ENCODE measurements around the gene NKAPL. TPM values are rescaled to one million over a fixed set of nuclear protein-coding genes. Genes with fewer than 3 reads are reported as not detected.

The NKAPL gene
- 1 to 10 TPM; 5.0 to 9.4 (median 6.0) TPM for total RNA-seq
- polyA plus RNA-seq: 10 to 100 TPM in 2 of 3 donors, 1 to 10 TPM in 1; 8.1 to 27.3 (median 17.1) TPM
- long read RNA-seq, donor 1, partial matches to known transcripts: 0 of 1 reads
- long read RNA-seq, donor 1, other reads (novel, unspliced or antisense): 0 of 1 reads
- long read RNA-seq, donor 2, transcript NKAPL-201 (1 exons, 1,639 nt): major isoform, 6 of 6 reads
- long read RNA-seq, donor 2, partial matches to known transcripts: 0 of 6 reads
- long read RNA-seq, donor 2, other reads (novel, unspliced or antisense): 0 of 6 reads

DNA sequence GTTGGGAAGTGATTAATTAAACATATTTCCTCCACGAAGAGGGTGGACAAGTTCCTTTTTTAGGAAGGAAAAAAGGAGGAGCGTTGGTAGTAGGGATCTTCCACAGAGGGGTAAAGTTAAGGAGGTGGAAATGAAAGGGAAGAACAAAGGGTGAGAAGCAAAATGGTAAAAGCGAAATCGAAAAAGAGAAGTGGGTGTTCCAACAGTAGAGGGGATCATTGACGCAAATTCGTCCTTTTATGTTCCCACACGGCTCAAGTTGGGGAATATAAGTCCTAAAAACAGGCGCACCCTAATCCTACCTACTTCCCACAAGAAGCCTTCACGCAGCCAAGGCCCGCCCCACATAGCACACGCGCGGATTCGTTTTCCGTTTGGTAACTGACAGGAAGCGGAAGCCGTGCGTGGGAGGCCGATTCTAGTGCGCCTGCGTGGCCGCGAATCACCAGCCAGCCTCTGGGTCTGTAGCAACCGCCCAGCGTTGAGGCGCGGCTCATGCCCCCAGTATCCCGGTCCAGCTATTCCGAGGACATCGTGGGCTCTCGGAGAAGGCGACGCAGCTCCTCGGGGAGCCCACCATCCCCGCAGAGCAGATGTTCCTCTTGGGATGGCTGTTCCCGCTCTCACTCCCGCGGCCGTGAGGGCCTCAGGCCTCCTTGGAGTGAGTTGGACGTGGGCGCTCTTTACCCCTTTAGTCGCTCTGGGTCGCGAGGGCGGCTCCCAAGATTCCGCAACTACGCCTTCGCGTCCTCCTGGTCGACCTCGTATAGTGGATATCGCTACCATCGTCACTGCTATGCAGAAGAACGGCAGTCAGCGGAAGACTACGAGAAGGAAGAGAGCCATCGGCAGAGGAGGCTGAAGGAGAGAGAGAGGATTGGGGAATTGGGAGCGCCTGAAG lies at the start of gene NKAPL:
TSS of gene NKAPL (plus strand) at position 421 of the 901 bp plus-strand sequence. CDS start at position 496, 75 bp downstream.
- peaks cover 3% of the 10 kb centered on the region for H3K4me1 ChIP-seq
- H3K4me3 ChIP-seq: peak within 1 kb of the TSS; percentile 77
- peaks cover 14% of the 10 kb centered on the region for H3K9me3 ChIP-seq
- no peaks in the 10 kb centered on the region for H3K27me3 ChIP-seq (ENCODE audit: insufficient read depth in 3 of 3, low read length in 2 of 3)
- DNase-seq: peak; percentile 89 to 92
- 22 to 27% (median 24%) methylated on average over 58 of the region's 58 CpGs for WGBS, 3 donors
- intact Hi-C loops (cut with DNase I): no loop called here
- peak; percentile 96 to 100 (median 99) for ATAC-seq
- TF ChIP-seq, protein P1, sequence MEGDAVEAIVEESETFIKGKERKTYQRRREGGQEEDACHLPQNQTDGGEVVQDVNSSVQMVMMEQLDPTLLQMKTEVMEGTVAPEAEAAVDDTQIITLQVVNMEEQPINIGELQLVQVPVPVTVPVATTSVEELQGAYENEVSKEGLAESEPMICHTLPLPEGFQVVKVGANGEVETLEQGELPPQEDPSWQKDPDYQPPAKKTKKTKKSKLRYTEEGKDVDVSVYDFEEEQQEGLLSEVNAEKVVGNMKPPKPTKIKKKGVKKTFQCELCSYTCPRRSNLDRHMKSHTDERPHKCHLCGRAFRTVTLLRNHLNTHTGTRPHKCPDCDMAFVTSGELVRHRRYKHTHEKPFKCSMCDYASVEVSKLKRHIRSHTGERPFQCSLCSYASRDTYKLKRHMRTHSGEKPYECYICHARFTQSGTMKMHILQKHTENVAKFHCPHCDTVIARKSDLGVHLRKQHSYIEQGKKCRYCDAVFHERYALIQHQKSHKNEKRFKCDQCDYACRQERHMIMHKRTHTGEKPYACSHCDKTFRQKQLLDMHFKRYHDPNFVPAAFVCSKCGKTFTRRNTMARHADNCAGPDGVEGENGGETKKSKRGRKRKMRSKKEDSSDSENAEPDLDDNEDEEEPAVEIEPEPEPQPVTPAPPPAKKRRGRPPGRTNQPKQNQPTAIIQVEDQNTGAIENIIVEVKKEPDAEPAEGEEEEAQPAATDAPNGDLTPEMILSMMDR (IDR thresholded peaks at IDR 0.05): no peak
- peak within 1 kb of the TSS; percentile 69 for H3K27ac ChIP-seq
- peaks cover 0 to 2% of the 10 kb centered on the region in 2 donors for H3K36me3 ChIP-seq (ENCODE audit: insufficient read depth in 1 of 2, low read depth in 1 of 2)

DNA sequence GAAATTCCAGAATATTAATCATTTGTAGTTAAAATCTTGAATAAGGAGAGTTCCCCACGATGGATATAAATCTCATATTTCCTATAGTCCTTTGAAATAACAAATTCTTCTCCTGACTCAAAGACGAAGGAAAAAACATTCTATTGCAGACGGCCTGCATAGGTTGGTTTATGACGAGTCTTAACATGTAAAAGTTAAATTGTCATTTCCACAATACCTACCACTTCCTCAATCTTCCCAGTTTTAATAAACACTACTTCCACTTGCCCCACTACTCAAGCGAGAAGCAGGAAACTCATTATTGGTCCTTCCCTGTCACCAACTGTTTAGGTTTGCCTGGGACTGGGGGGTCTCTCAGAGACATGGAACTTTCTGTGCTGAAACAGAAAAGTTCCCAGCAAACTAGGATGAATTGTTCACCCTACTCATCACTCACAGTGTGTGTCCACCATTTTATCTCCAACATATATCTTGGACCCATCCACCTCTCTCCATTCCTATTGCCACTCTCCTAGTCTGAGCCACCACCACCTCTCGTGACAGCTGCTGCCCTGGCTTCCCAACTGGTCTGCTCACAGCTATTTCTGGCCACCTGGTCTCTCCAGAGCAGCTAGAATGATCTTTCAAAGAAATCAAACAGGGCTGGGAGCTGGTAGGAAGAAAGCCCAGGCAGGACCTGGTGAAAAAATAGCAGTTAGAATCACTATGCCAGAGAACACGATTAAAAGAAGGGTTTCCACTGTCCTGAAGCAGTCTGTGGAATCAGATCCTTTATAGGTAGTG lies 49.2 kb upstream of the NKAPL start:
- no peak for DNase-seq
- 41 to 53% (median 49%) methylated on average over 7 of the region's 7 CpGs for WGBS, 3 donors
- Histone ChIP-seq H3K27ac (peak overlapping the region; percentile 43), H3K4me3 (peak overlapping the region; percentile 4), H3K36me3 (ENCODE audit: insufficient read depth in 1 of 2, low read depth in 1 of 2) (no peaks in the 10 kb centered on the region), H3K9me3 (no peaks in the 10 kb centered on the region), H3K4me1 (no peaks in the 10 kb centered on the region), H3K27me3 (ENCODE audit: insufficient read depth in 3 of 3, low read length in 2 of 3) (peaks cover 10 to 96% (median 34%) of the 10 kb centered on the region in 3 donors)
- intact Hi-C loops (cut with DNase I): no loop called here
- ATAC-seq: peak in 3 of 4 donors; percentile 55 to 65 (median 56)
- TF ChIP-seq, protein P1 (IDR thresholded peaks at IDR 0.05): no peak

DNA sequence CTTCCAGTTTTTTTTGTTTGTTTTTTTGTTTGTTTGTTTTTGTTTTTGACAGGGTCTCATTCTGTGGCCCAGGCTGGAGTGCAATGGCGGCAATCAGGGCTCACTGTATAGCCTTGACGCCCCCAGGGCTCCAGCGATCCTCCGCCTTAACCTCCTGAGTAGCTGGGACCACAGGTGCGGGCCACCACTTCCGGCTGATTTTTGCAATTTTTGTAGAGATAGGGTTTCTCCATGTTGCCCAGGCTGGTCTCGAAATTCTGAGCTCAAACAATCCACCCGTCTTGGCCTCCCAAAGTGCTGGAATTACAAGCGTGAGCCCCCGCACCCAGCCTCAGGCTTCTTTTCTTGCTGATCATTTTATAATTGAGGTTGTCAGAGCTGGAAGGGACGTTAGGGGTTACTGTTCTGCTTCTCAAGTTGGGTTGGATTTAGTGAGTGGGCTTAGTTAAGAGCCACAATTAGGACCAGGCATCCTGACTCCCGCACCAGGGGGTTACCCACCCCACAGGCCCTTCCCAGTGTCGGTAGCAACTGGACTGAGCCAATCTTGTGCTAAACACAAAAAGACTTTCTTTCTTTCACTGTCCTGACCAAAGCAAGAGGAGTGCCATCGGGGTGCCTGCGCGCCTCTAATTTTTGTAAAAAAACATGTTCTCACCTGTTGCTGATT lies 47.1 kb upstream of the NKAPL start:
- WGBS, 3 donors: 13 to 18% (median 17%) methylated on average over 16 of the region's 16 CpGs
- Histone ChIP-seq H3K27me3 (ENCODE audit: insufficient read depth in 3 of 3, low read length in 2 of 3) (peaks cover 3 to 84% (median 33%) of the 10 kb centered on the region in 3 donors), H3K36me3 (ENCODE audit: insufficient read depth in 1 of 2, low read depth in 1 of 2) (no peaks in the 10 kb centered on the region), H3K4me1 (peaks cover 2% of the 10 kb centered on the region), H3K9me3 (no peaks in the 10 kb centered on the region), H3K4me3 (peak overlapping the region; percentile 53), H3K27ac (peak overlapping the region; percentile 3)
- ATAC-seq (peak in 1 of 4 donors; percentile 20), DNase-seq (no peak)
- intact Hi-C loops (cut with DNase I): no loop called here
- TF ChIP-seq, protein P1 (IDR thresholded peaks at IDR 0.05): no peak

DNA sequence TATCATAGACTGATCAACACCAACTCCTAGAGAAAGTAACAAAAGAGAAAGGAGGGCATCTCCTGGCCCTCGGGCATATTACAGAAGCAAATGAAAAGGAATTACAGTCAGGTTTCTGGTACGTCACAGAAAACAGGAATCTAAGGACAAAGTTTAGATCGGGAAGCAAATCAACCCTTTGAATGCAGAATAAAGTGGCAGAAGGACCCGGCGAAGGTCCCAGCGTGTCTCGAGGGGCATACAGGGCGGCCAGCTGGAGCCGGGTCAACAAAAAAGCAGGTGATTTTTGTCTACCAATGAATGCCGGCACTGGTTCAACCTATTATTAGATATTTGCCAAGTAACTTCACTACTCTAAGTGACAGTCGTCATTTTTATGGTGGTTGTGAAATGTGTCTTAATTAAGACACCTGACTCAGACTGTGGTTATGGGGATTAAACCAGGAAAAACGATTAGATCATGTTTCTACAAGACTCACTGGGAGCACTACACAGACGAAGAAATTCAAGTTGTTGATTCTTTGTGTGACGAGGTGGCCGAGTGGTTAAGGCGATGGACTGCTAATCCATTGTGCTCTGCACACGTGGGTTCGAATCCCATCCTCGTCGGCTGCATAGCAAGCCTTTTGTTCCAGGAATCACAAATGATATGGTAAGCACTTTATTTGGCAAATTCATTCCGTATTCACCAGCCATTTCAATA lies 46.4 kb upstream of the NKAPL start:
- peaks cover 3 to 77% (median 26%) of the 10 kb centered on the region in 3 donors for H3K27me3 ChIP-seq (ENCODE audit: insufficient read depth in 3 of 3, low read length in 2 of 3)
- peak; percentile 75 to 89 (median 86) for ATAC-seq
- H3K9me3 ChIP-seq: no peaks in the 10 kb centered on the region
- H3K4me3 ChIP-seq: peak overlapping the region; percentile 53
- intact Hi-C loops (cut with DNase I): no loop called here
- no peak for DNase-seq
- H3K36me3 ChIP-seq (ENCODE audit: insufficient read depth in 1 of 2, low read depth in 1 of 2): no peaks in the 10 kb centered on the region
- peaks cover 8% of the 10 kb centered on the region for H3K4me1 ChIP-seq
- WGBS, 3 donors: 2% methylated on average over 21 of the region's 21 CpGs
- peak overlapping the region; percentile 3 for H3K27ac ChIP-seq
- TF ChIP-seq, protein P1 (IDR thresholded peaks at IDR 0.05): no peak

Data from psoas muscle (tissue), 8 donors.